Thyroid gland (tissue), 4 donors: ENCODE results near the gene DNAH3.

ENCODE experiments used
- CTCF ChIP-seq, 6 experiments: fragments of 200-600 bp in 3 of 6; fragments of 450-650 bp in 3 of 6; sonication (generic) in 3 of 6; IDR thresholded peaks; one replicate each; pipeline ENCODE4 v1.5.1; 2016 to 2019; ENCODE audit warnings: antibody characterized with exemption in 6 of 6, mild to moderate bottlenecking in 2 of 6, inconsistent platforms in 1 of 6, moderate library complexity in 1 of 6
- POLR2A ChIP-seq, 2 donors: fragments of 450-650 bp; IDR thresholded peaks; one replicate each; pipeline ENCODE4 v1.6.1; 2017; ENCODE audit warnings: antibody characterized with exemption in 2 of 2, mild to moderate bottlenecking in 2 of 2, moderate library complexity in 1 of 2

- no peak for TF ChIP-seq POLR2A (IDR thresholded peaks at IDR 0.05)
- no peak for TF ChIP-seq CTCF (IDR thresholded peaks at IDR 0.05)
Measured at GRCh38 chr16:20933589-20933988, 217.1 kb downstream of the DNAH3 start.
